HG03066 (cell line): ENCODE results near the gene DLG1.
"Not testable (repeated sequence)": the region's sequence is repeated elsewhere in the genome, so short reads cannot be mapped to it uniquely, and the experiment has no call there.

Experiments used
- ATAC-seq: cut with Tn5 transposase; IDR thresholded peaks from one replicate; pipeline ENCODE4 v1.9.1; 2021; ENCODE audit warnings: low read depth; ENCODE audit not compliant: unreplicated experiment

DLG1 gene

GRCh38 chr3:197125636-197126035, 172.8 kb downstream of the DLG1 start:
- ATAC-seq: no peak

- ATAC-seq: no peak
These were observed 173.7 kb downstream of the DLG1 start for GRCh38 chr3:197124713-197125112.

- ATAC-seq: no peak
These were observed 176.0 kb downstream of the DLG1 start for GRCh38 chr3:197122394-197122793.

GRCh38 chr3:197117114-197117513, 181.3 kb downstream of the DLG1 start:
- no peak for ATAC-seq

GRCh38 chr3:197114007-197114406, 184.4 kb downstream of the DLG1 start:
- ATAC-seq: no peak

- ATAC-seq: no peak
These were observed 186.7 kb downstream of the DLG1 start for GRCh38 chr3:197111685-197112084.

GRCh38 chr3:197105786-197106185, 192.6 kb downstream of the DLG1 start:
- ATAC-seq: no peak

GRCh38 chr3:197104738-197105137, 193.7 kb downstream of the DLG1 start:
- ATAC-seq: no peak

- ATAC-seq: no peak
These were observed 194.6 kb downstream of the DLG1 start for GRCh38 chr3:197103766-197104165.

- ATAC-seq: no peak
These were observed 204.5 kb downstream of the DLG1 start for GRCh38 chr3:197093871-197094270.

- no peak for ATAC-seq
These were observed 210.0 kb downstream of the DLG1 start for GRCh38 chr3:197088370-197088769.

GRCh38 chr3:197085137-197085536, 213.3 kb downstream of the DLG1 start:
- no peak for ATAC-seq

- no peak for ATAC-seq
These were observed 214.9 kb downstream of the DLG1 start for GRCh38 chr3:197083486-197083885.

GRCh38 chr3:197082871-197083270, 215.5 kb downstream of the DLG1 start:
- no peak for ATAC-seq

- no peak for ATAC-seq
These were observed 218.1 kb downstream of the DLG1 start for GRCh38 chr3:197080344-197080743.

- no peak for ATAC-seq
These were observed 222.0 kb downstream of the DLG1 start for GRCh38 chr3:197076415-197076814.

- ATAC-seq: no peak
These were observed 230.3 kb downstream of the DLG1 start for GRCh38 chr3:197068077-197068476.

GRCh38 chr3:197064771-197065170, 233.6 kb downstream of the DLG1 start:
- ATAC-seq: no peak

GRCh38 chr3:197062446-197062845, 236.0 kb downstream of the DLG1 start:
- ATAC-seq: no peak

GRCh38 chr3:197051637-197052036, 246.8 kb downstream of the DLG1 start:
- ATAC-seq: not testable (repeated sequence)

- no peak for ATAC-seq
These were observed 247.9 kb downstream of the DLG1 start for GRCh38 chr3:197050511-197050910.

GRCh38 chr3:197042539-197042938, 255.9 kb downstream of the DLG1 start:
- ATAC-seq: no peak

GRCh38 chr3:197041875-197042488, 256.4 kb downstream of the DLG1 start:
- ATAC-seq: no peak
